ENCODE measurements around the gene CRX. TPM values are rescaled to one million over a fixed set of nuclear protein-coding genes. Genes with fewer than 3 reads are reported as not detected.
A peak's percentile ranks its signal among the peaks of the same experiment; 100 is the strongest.

CRX gene
- total and polyA plus RNA-seq, 2 donors (not counting 3 experiments of a cell fraction or from before 2014, with no cell fraction given), result not detected

- Histone ChIP-seq H3K9me1 (replicated peaks; ENCODE audit: control insufficient read depth, extremely low read depth, insufficient read depth, low read length) (no peaks in the 10 kb centered on the region), H3K9me3 (replicated peaks; ENCODE audit: control insufficient read depth, insufficient read depth, low read length) (no peaks in the 10 kb centered on the region), H3K9ac (replicated peaks; ENCODE audit: extremely low read depth, insufficient read depth, low read length) (no peak overlapping the region), H3K27ac (ENCODE audit: insufficient read depth, low read depth, low read length) (no peak overlapping the region), H3K4me1 (ENCODE audit: control insufficient read depth, extremely low read depth, insufficient read depth, low read length) (no peaks in the 10 kb centered on the region), H3K36me3 (ENCODE audit: control insufficient read depth in 2 of 2, extremely low read depth in 1 of 2, insufficient read depth in 2 of 2, low read length in 2 of 2) (no peaks in the 10 kb centered on the region), H2AFZ (ENCODE audit: low read depth, low read length) (no peak overlapping the region), H3K4me2 (ENCODE audit: insufficient read depth, low read length) (no peak overlapping the region), H4K20me1 (replicated peaks; ENCODE audit: control insufficient read depth, extremely low read depth, insufficient read depth, low read length) (no peaks in the 10 kb centered on the region), H3K27me3 (ENCODE audit: control insufficient read depth in 2 of 2, insufficient read depth in 2 of 2, low read length in 2 of 2) (no peaks in the 10 kb centered on the region), H3K79me2 (ENCODE audit: control insufficient read depth, insufficient read depth, low read length) (no peaks in the 10 kb centered on the region), H3K4me3 (replicated peaks in 1 of 3; ENCODE audit: insufficient read depth in 1 of 3, low read depth in 1 of 3, low read length in 3 of 3) (no peak overlapping the region)
- no TSS peak for BruUV-seq (replicated peaks)
- ChIA-PET CTCF (interaction anchor here (2.2 kb wide), 1 partner anchor 23 kb away, joined by 9 read pairs; no protein-coding TSS in a partner anchor), POLR2A (no interaction called here)
- dilution Hi-C loops (cut with MboI; ENCODE audit: extremely low pct_ligation_motif_present, low sequenced_read_pairs), result no loop called here
- FAIRE-seq (no peak), DNase-seq (ENCODE audit: low read depth, low spot score) (peak; percentile 45)
- TF ChIP-seq JUN (IDR thresholded peaks at IDR 0.05; ENCODE audit: borderline replicate concordance, insufficient read depth, insufficient read length, low read depth) (no peak), EZH2 (IDR thresholded peaks at IDR 0.05; ENCODE audit: borderline replicate concordance, low read depth, low read length, severe bottlenecking) (no peak), POLR2AphosphoS5 (IDR thresholded peaks at IDR 0.05; ENCODE audit: insufficient read depth, low read depth, low read length) (no peak), POLR2A (IDR thresholded peaks at IDR 0.05; ENCODE audit: low read depth, low read length) (no peak), GATA2 (IDR thresholded peaks at IDR 0.05; ENCODE audit: insufficient read depth, insufficient read length, low read depth, low read length) (no peak), MYC (IDR thresholded peaks at IDR 0.05; ENCODE audit: low read depth, low read length) (no peak)
- TF ChIP-seq, protein P1, sequence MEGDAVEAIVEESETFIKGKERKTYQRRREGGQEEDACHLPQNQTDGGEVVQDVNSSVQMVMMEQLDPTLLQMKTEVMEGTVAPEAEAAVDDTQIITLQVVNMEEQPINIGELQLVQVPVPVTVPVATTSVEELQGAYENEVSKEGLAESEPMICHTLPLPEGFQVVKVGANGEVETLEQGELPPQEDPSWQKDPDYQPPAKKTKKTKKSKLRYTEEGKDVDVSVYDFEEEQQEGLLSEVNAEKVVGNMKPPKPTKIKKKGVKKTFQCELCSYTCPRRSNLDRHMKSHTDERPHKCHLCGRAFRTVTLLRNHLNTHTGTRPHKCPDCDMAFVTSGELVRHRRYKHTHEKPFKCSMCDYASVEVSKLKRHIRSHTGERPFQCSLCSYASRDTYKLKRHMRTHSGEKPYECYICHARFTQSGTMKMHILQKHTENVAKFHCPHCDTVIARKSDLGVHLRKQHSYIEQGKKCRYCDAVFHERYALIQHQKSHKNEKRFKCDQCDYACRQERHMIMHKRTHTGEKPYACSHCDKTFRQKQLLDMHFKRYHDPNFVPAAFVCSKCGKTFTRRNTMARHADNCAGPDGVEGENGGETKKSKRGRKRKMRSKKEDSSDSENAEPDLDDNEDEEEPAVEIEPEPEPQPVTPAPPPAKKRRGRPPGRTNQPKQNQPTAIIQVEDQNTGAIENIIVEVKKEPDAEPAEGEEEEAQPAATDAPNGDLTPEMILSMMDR (IDR thresholded peaks at IDR 0.05; ENCODE audit: extremely low read depth in 1 of 2, insufficient read depth in 1 of 2, low read depth in 1 of 2, low read length in 2 of 2), result no peak
- TF ChIP-seq, protein P2, sequence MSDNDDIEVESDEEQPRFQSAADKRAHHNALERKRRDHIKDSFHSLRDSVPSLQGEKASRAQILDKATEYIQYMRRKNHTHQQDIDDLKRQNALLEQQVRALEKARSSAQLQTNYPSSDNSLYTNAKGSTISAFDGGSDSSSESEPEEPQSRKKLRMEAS (IDR thresholded peaks at IDR 0.05; ENCODE audit: insufficient read depth, insufficient read length), result no peak
- intact Hi-C loops (cut with micrococcal nuclease), result no loop called here
These were observed 70.4 kb downstream of the CRX start for GRCh38 chr19:47891923-47892666.

Small RNA genes lying within 50 kb of the gene (small RNA-seq; reads per million reads assigned to genes)
- not detected for gene AC008745.1 (ENCODE audit: insufficient read depth, insufficient read length, low read depth, low replicate concordance)

Other genes starting within 250 kb of the CRX start
- 0.13 TPM in 1 of 2 replicates, not detected in the other for gene ZNF541, start 248.8 kb upstream of the CRX start, total RNA-seq
- 0.03 and 0.05 TPM in 2 replicates for gene ZNF541, start 248.8 kb upstream of the CRX start, polyA plus RNA-seq
- gene BICRA, start 212.8 kb upstream of the CRX start, total RNA-seq, result 20.5 and 27.0 TPM in 2 replicates
- gene BICRA, start 212.8 kb upstream of the CRX start, polyA plus RNA-seq, result 2.0 and 3.8 TPM in 2 replicates
- 220 TPM in 2 replicates for gene EHD2, start 108.5 kb upstream of the CRX start, total RNA-seq
- gene EHD2, start 108.5 kb upstream of the CRX start, polyA plus RNA-seq, result 105 and 110 TPM in 2 replicates
- gene NOP53, start 76.4 kb upstream of the CRX start, total RNA-seq, result 150 and 189 TPM in 2 replicates
- 119 and 127 TPM in 2 replicates for gene NOP53, start 76.4 kb upstream of the CRX start, polyA plus RNA-seq
- gene SELENOW, start 43.2 kb upstream of the CRX start, total RNA-seq, result 220 and 316 TPM in 2 replicates
- gene SELENOW, start 43.2 kb upstream of the CRX start, polyA plus RNA-seq, result 613 and 629 TPM in 2 replicates
- gene TPRX1, start 17.4 kb upstream of the CRX start, total RNA-seq, result not detected in 2 replicates
- gene TPRX1, start 17.4 kb upstream of the CRX start, polyA plus RNA-seq, result not detected in 2 replicates
- gene TPRX2, start 37.3 kb downstream of the CRX start, total RNA-seq, result not detected in 2 replicates
- gene TPRX2, start 37.3 kb downstream of the CRX start, polyA plus RNA-seq, result not detected in 2 replicates
- not detected in 2 replicates for gene SULT2A1, start 64.4 kb downstream of the CRX start, total RNA-seq
- gene SULT2A1, start 64.4 kb downstream of the CRX start, polyA plus RNA-seq, result not detected in 2 replicates
- not detected in 2 replicates for gene BSPH1, start 170.2 kb downstream of the CRX start, total RNA-seq
- gene BSPH1, start 170.2 kb downstream of the CRX start, polyA plus RNA-seq, result not detected in 2 replicates
- not detected in 2 replicates for gene ELSPBP1, start 172.7 kb downstream of the CRX start, total RNA-seq
- not detected in 2 replicates for gene ELSPBP1, start 172.7 kb downstream of the CRX start, polyA plus RNA-seq
- gene CABP5, start 222.1 kb downstream of the CRX start, total RNA-seq, result not detected in 2 replicates
- gene CABP5, start 222.1 kb downstream of the CRX start, polyA plus RNA-seq, result not detected in 2 replicates